GM06990 (cell line): ENCODE data around the gene NAGLU.
"Not testable (repeated sequence)": the region's sequence is repeated elsewhere in the genome, so short reads cannot be mapped to it uniquely, and the experiment has no call there.

ENCODE experiments used
- DNase-seq: peaks from one replicate; pipeline ENCODE4 v3.0.0-alpha.2; 2011; ENCODE audit not compliant: insufficient read length; ENCODE audit errors: extremely low read depth
- H3K27me3 ChIP-seq: replicated peaks from 2 replicates; pipeline ENCODE4 v1.6.0; 2011; ENCODE audit warnings: low read length; ENCODE audit not compliant: control insufficient read depth, insufficient read depth
- H3K36me3 ChIP-seq: 2 replicates; pipeline ENCODE4 v1.5.1; 2011; ENCODE audit warnings: low read length; ENCODE audit not compliant: control insufficient read depth, insufficient read depth
- H3K4me3 ChIP-seq: replicated peaks from 2 replicates; pipeline ENCODE4 v1.5.1; 2011; ENCODE audit warnings: low read depth, mild to moderate bottlenecking, control low read depth, low read length
- CTCF ChIP-seq: IDR thresholded peaks from 2 replicates; pipeline ENCODE4 v1.5.1; 2011; ENCODE audit warnings: low read length, control low read depth, mild to moderate bottlenecking, inconsistent platforms; ENCODE audit not compliant: insufficient read depth, poor library complexity, severe bottlenecking

Gene NAGLU

GRCh38 chr17:42536372-42537155 lies 523 bp downstream of the NAGLU start:
- Histone ChIP-seq H3K27me3 (no peaks in the 10 kb centered on the region), H3K4me3 (peak overlapping the region; percentile 69), H3K36me3 (peaks cover 11% of the 10 kb centered on the region)
- TF ChIP-seq CTCF: no peak
- DNase-seq: peak; percentile 88

DNA sequence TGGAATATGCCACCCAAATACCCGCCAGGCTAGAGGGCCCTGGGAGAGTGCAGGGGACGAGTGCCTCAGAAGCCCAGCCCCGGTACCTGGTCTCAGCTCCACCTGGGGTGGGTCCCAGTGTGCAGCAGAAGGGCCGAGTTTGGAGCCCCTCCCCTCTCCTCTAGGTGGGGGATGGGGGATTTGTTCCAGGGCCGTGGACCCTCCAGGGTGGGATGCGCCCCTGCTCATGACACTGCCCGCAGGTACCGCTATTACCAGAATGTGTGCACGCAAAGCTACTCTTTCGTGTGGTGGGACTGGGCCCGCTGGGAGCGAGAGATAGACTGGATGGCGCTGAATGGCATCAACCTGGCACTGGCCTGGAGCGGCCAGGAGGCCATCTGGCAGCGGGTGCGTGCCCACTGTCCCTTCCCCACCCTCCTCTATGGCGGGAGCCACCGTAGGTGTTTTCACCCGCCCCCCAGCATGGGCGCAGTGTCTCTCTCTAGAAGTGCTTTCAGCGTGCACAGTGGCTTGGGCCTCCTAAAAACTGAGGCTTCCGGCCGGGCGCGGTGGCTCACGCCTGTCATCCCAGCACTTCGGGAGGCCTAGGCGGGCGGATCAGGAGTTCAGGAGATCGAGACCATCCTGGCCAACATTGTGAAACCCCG lies 1.2 kb downstream of the NAGLU start:
- H3K27me3 ChIP-seq: no peaks in the 10 kb centered on the region
- H3K36me3 ChIP-seq: peaks cover 11% of the 10 kb centered on the region
- no peak for TF ChIP-seq CTCF
- no peak for DNase-seq
- peak overlapping the region; percentile 69 for H3K4me3 ChIP-seq

DNA sequence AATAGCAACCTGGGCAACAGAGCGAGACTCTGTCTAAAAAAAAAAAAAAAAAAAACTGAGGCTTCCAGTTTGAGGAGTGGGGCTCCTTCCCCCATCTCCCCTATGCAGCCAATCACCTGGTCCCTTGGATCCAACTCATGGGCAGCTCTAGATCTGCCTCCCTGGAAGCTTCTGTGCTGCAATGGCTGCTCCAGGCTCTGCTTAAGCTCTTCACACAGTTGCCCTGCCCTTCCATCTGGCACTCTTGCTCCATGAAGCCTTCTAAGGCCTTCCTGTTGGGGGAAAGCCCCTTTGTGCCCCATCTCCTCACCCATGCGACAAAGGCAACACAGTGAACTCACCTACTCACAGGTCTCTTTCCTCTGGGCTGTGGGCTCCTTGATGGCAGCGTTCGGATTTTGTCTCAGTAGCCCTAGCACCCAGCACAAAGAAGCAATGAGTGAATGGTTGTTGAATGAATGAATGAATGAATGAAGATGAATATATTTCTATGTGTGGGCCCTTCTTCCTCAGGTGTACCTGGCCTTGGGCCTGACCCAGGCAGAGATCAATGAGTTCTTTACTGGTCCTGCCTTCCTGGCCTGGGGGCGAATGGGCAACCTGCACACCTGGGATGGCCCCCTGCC lies 1.9 kb downstream of the NAGLU start:
- no peak overlapping the region for H3K4me3 ChIP-seq
- TF ChIP-seq CTCF: no peak
- peaks cover 15% of the 10 kb centered on the region for H3K36me3 ChIP-seq
- DNase-seq: no peak
- H3K27me3 ChIP-seq: no peaks in the 10 kb centered on the region

GRCh38 chr17:42538482-42538881 lies 2.4 kb downstream of the NAGLU start:
- Histone ChIP-seq H3K36me3 (peaks cover 17% of the 10 kb centered on the region), H3K4me3 (no peak overlapping the region), H3K27me3 (no peaks in the 10 kb centered on the region)
- no peak for DNase-seq
- no peak for TF ChIP-seq CTCF

- H3K27me3 ChIP-seq, DNase-seq, H3K4me3 ChIP-seq: not testable (repeated sequence)
- H3K36me3 ChIP-seq: peaks cover 21% of the 10 kb centered on the region
These were observed 4.5 kb downstream of the NAGLU start for GRCh38 chr17:42540558-42540957.
